ENCODE results near the gene PSTPIP1. TPM values are rescaled to one million over a fixed set of nuclear protein-coding genes. Genes with fewer than 3 reads are reported as not detected.

PSTPIP1 gene
- total and polyA plus RNA-seq, 2 experiments from 2014 or later = not detected

- TF ChIP-seq CTCF (IDR thresholded peaks at IDR 0.05; ENCODE audit: poor library complexity) (no peak), EZH2 (IDR thresholded peaks at IDR 0.05; ENCODE audit: borderline replicate concordance) (no peak), EZH2phosphoT487 (IDR thresholded peaks at IDR 0.05; ENCODE audit: low read depth, severe bottlenecking, unreplicated experiment) (no peak)
- no peaks in the 10 kb centered on the region for H3K27me3 ChIP-seq
- no peak overlapping the region for H3K4me2 ChIP-seq
- H3K36me3 ChIP-seq (replicated peaks; ENCODE audit: insufficient read depth, low read depth) = peaks cover 9% of the 10 kb centered on the region
- H2AFZ ChIP-seq = no peak overlapping the region
- no peaks in the 10 kb centered on the region for H3K9me3 ChIP-seq (ENCODE audit: low read depth)
- H3K4me3 ChIP-seq = no peak overlapping the region
- no peaks in the 10 kb centered on the region for H3K9me2 ChIP-seq (replicated peaks; ENCODE audit: insufficient read depth)
- 92% methylated on average over 8 of the region's 8 CpGs for WGBS (ENCODE audit: low lambda C conversion rate, missing lambda C conversion rate)
- no peaks in the 10 kb centered on the region for H4K20me1 ChIP-seq (ENCODE audit: insufficient read depth, poor library complexity, severe bottlenecking)
- no peak overlapping the region for H3K27ac ChIP-seq
- peaks cover 12% of the 10 kb centered on the region for H3K79me2 ChIP-seq
- DNase-seq (ENCODE audit: low spot score) = no peak
- H3K4me1 ChIP-seq (ENCODE audit: insufficient read depth) = no peaks in the 10 kb centered on the region
These were observed 47.5 kb downstream of the PSTPIP1 start for GRCh38 chr15:77042245-77042919.

GRCh38 chr15:77042955-77043920, 48.3 kb downstream of the PSTPIP1 start:
- 85% methylated on average over 20 of the region's 20 CpGs for WGBS (ENCODE audit: low lambda C conversion rate, missing lambda C conversion rate)
- H3K36me3 ChIP-seq (replicated peaks; ENCODE audit: insufficient read depth, low read depth) = peaks cover 9% of the 10 kb centered on the region

More at GRCh38 chr15:77042955-77043920, 48.3 kb downstream of the PSTPIP1 start:
- Histone ChIP-seq H3K9me2 (replicated peaks; ENCODE audit: insufficient read depth) (no peaks in the 10 kb centered on the region), H2AFZ (no peak overlapping the region), H3K4me1 (ENCODE audit: insufficient read depth) (no peaks in the 10 kb centered on the region), H3K9me3 (ENCODE audit: low read depth) (no peaks in the 10 kb centered on the region), H3K27me3 (no peaks in the 10 kb centered on the region), H3K79me2 (peaks cover 12% of the 10 kb centered on the region), H3K27ac (no peak overlapping the region), H4K20me1 (ENCODE audit: insufficient read depth, poor library complexity, severe bottlenecking) (no peaks in the 10 kb centered on the region), H3K4me2 (no peak overlapping the region), H3K4me3 (no peak overlapping the region)
- no peak for TF ChIP-seq CTCF (IDR thresholded peaks at IDR 0.05; ENCODE audit: poor library complexity)
- no peak for TF ChIP-seq EZH2 (IDR thresholded peaks at IDR 0.05; ENCODE audit: borderline replicate concordance)
- TF ChIP-seq EZH2phosphoT487 (IDR thresholded peaks at IDR 0.05; ENCODE audit: low read depth, severe bottlenecking, unreplicated experiment) = no peak
- DNase-seq (ENCODE audit: low spot score) = no peak
